ENCODE data around the gene FRK. TPM values are rescaled to one million over a fixed set of nuclear protein-coding genes. Genes with fewer than 3 reads are reported as not detected.

The FRK gene
- total RNA-seq, 4 donors from 2014 or later: 13.3 to 25.4 (median 18.9) TPM

- intact Hi-C loops (cut with DNase I; ENCODE audit: low total_unique reads) (no loop called here), in situ Hi-C loops (cut with MboI; ENCODE audit: low pct_ligation_motif_present in 1 of 4, low pct_unique_long_range_greater_than_20kb in 1 of 4, low sequenced_read_pairs in 3 of 4) (no loop called here)
- H3K27me3 ChIP-seq: no peaks in the 10 kb centered on the region
- TF ChIP-seq POLR2A (IDR thresholded peaks at IDR 0.05): no peak
- no peak for TF ChIP-seq POLR2AphosphoS5 (IDR thresholded peaks at IDR 0.05)
- no peak for TF ChIP-seq CTCF (IDR thresholded peaks at IDR 0.05)
- no peak for TF ChIP-seq EP300 (IDR thresholded peaks at IDR 0.05; ENCODE audit: low read depth)
- H3K4me3 ChIP-seq: no peak overlapping the region
- no peaks in the 10 kb centered on the region for H3K9me3 ChIP-seq
- WGBS, 2 donors (ENCODE audit: low coverage in 1 of 2): 78% methylated on average over 2 of the region's 2 CpGs; no CpG with 5 or more reads in 1 of the 2 donors
- DNase-seq: no peak
- H3K4me1 ChIP-seq: peaks cover 0 to 7% (median 0%) of the 10 kb centered on the region in 4 donors
- no peak overlapping the region for H3K27ac ChIP-seq
- no peaks in the 10 kb centered on the region for H3K36me3 ChIP-seq
These were observed 13.2 kb upstream of the FRK start for GRCh38 chr6:116073765-116074440.

- Histone ChIP-seq H3K9me3 (no peaks in the 10 kb centered on the region), H3K27ac (no peak overlapping the region), H3K4me1 (peaks cover 0 to 7% (median 0%) of the 10 kb centered on the region in 4 donors), H3K36me3 (no peaks in the 10 kb centered on the region), H3K4me3 (no peak overlapping the region), H3K27me3 (no peaks in the 10 kb centered on the region)
- intact Hi-C loops (cut with DNase I; ENCODE audit: low total_unique reads) (no loop called here), in situ Hi-C loops (cut with MboI; ENCODE audit: low pct_ligation_motif_present in 1 of 4, low pct_unique_long_range_greater_than_20kb in 1 of 4, low sequenced_read_pairs in 3 of 4) (no loop called here)
- 33 to 37% methylated on average over 1 of the region's 1 CpG for WGBS, 2 donors (ENCODE audit: low coverage in 1 of 2)
- no peak for DNase-seq
- no peak for TF ChIP-seq CTCF (IDR thresholded peaks at IDR 0.05)
- TF ChIP-seq POLR2A (IDR thresholded peaks at IDR 0.05): no peak
- no peak for TF ChIP-seq EP300 (IDR thresholded peaks at IDR 0.05; ENCODE audit: low read depth)
- no peak for TF ChIP-seq POLR2AphosphoS5 (IDR thresholded peaks at IDR 0.05)
These were observed 11.7 kb upstream of the FRK start for GRCh38 chr6:116072368-116072767.

GRCh38 chr6:116070616-116071389 lies 10.1 kb upstream of the FRK start:
- Histone ChIP-seq H3K27me3 (no peaks in the 10 kb centered on the region), H3K4me3 (no peak overlapping the region), H3K4me1 (peaks cover 0 to 7% (median 0%) of the 10 kb centered on the region in 4 donors), H3K27ac (no peak overlapping the region), H3K9me3 (no peaks in the 10 kb centered on the region), H3K36me3 (no peaks in the 10 kb centered on the region)
- in situ Hi-C loops (cut with MboI; ENCODE audit: low pct_ligation_motif_present in 1 of 4, low pct_unique_long_range_greater_than_20kb in 1 of 4, low sequenced_read_pairs in 3 of 4): no loop called here
- no peak for TF ChIP-seq CTCF (IDR thresholded peaks at IDR 0.05)
- no peak for TF ChIP-seq POLR2AphosphoS5 (IDR thresholded peaks at IDR 0.05)
- no peak for TF ChIP-seq EP300 (IDR thresholded peaks at IDR 0.05; ENCODE audit: low read depth)
- no peak for TF ChIP-seq POLR2A (IDR thresholded peaks at IDR 0.05)
- WGBS, 2 donors (ENCODE audit: low coverage in 1 of 2): 62 to 69% methylated on average over 2 of the region's 2 CpGs
- intact Hi-C loops (cut with DNase I; ENCODE audit: low total_unique reads): no loop called here
- DNase-seq: no peak

- DNase-seq: no peak
- H3K9me3 ChIP-seq: no peaks in the 10 kb centered on the region
- no peak overlapping the region for H3K27ac ChIP-seq
- intact Hi-C loops (cut with DNase I; ENCODE audit: low total_unique reads) (no loop called here), in situ Hi-C loops (cut with MboI; ENCODE audit: low pct_ligation_motif_present in 1 of 4, low pct_unique_long_range_greater_than_20kb in 1 of 4, low sequenced_read_pairs in 3 of 4) (no loop called here)
- 91 to 100% methylated on average over 1 of the region's 1 CpG for WGBS, 2 donors (ENCODE audit: low coverage in 1 of 2)
- TF ChIP-seq POLR2A (IDR thresholded peaks at IDR 0.05) (no peak), EP300 (IDR thresholded peaks at IDR 0.05; ENCODE audit: low read depth) (no peak), CTCF (IDR thresholded peaks at IDR 0.05) (no peak), POLR2AphosphoS5 (IDR thresholded peaks at IDR 0.05) (no peak)
- H3K27me3 ChIP-seq: no peaks in the 10 kb centered on the region
- H3K4me1 ChIP-seq: peaks cover 0 to 7% (median 0%) of the 10 kb centered on the region in 4 donors
- H3K4me3 ChIP-seq: no peak overlapping the region
- H3K36me3 ChIP-seq: no peaks in the 10 kb centered on the region
These were observed 9.4 kb upstream of the FRK start for GRCh38 chr6:116070101-116070500.
